ENCODE measurements around the gene SLC4A7.
"Not testable (repeated sequence)": the region's sequence is repeated elsewhere in the genome, so short reads cannot be mapped to it uniquely, and the experiment has no call there.

SLC4A7 gene

DNA sequence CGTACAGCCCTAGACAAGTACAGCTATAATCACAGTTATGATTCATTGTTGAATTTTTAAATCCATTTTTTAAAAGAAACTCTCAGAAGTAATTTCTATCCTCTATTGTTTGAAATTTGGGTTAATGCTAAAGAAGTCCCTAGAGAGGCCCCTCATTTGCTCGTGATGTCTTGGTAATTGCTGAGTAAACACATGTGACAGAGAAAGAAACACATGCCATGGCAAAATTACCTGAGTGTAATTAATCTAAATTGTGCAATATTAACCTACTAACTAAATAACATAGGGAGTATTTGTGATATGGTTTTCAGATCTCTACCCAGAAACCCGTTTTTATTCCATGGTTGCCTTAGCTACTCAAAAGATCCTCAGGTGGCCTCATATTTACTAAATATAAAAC, 125.8 kb downstream of the SLC4A7 start:
- no peak for DNase-seq (ENCODE audit: low spot score)

DNA sequence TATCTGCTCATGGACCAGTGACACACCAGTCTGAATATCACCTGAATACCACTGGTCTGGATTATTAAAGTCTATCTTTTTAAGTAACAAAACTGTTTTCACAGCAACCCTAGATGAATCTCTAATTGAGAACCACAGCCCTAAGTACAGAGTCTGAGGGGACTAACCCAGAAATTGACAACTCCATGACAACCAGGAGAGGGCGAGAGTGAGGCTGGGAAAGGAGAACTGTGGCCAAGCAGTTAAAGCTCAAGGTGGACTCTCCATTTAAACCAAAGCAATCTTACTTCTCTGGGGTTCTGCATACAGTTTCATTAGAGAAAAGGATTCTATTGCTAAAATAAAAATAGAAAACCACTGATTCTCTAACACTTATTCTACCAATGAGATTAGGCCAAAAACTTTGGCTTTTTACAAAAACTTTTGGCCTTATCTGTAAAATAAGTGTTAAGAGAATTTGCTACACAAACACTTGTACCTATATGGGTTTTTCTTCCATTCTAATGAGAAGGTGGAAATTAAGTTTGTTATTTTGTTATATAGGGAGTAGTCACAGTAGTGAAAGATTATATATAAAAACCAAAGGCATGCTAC, 126.4 kb downstream of the SLC4A7 start:
- peak; percentile 44 for DNase-seq (ENCODE audit: low spot score)

DNA sequence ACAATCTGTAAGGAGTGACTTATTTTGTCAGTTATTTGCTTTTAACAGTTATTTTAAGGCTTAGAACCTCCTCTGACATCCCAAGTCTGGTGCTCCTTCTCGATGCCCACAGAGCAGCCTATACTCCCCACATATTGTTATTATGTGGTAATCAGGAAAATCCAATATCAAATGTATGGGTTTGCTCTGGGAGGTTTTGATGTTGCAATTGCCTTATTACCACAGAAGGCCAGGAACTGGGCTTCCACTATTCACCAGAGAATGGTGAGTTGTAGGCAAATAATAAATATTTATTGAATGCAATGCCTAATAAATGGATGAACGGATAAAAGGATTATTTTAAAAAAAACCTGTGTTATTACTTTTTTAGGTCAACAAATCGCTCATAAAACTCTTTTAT, 127.2 kb downstream of the SLC4A7 start:
- no peak for DNase-seq (ENCODE audit: low spot score)

DNA sequence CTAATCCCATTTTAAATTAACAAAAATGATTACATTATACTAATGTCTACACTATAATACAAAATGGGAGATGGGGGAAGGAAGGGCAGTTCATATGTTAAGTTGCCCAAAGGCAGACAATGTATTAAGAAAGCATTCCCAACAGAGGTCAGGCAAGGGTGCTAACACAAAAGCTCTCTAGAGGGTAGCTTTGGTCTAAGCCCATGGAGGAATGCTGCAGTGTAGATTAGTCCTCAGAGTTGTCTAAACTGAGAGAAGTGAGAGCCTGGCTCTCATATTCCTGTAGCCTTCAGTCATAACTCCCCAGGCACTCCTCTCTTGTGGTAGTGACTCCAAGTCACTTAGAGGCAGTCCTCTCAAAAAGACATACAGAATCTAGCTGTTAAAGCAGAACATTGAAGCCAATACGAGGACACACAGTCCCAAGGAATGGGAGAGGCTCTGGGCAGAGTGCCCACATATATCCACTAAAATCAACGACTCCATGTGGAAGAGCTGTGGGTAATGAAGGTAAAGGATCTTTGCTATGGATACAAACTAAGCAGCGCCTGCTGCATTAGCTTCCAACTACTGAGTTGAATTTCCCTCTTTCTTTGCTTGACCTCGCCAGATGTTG, 129.5 kb downstream of the SLC4A7 start:
- DNase-seq (ENCODE audit: low spot score), result no peak

DNA sequence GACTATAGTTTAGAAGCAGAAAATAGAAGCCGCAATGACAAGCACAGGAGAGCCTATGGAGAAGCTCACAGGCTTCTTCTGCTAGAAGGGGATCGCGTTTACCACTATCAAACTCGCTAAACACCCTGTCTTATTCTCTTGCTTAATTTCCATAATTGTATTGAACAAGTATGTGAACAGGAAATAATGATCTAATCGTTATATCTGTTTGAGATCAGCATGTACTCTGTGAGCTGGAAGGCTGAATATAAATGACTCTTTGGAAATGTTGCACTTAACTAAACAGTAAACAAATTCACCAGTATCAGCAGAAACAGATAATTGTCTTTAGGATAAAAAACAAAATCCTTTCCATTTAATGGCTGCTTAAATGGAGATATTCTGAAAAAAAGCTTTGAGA, 130.0 kb downstream of the SLC4A7 start:
- DNase-seq (ENCODE audit: low spot score), result no peak

DNA sequence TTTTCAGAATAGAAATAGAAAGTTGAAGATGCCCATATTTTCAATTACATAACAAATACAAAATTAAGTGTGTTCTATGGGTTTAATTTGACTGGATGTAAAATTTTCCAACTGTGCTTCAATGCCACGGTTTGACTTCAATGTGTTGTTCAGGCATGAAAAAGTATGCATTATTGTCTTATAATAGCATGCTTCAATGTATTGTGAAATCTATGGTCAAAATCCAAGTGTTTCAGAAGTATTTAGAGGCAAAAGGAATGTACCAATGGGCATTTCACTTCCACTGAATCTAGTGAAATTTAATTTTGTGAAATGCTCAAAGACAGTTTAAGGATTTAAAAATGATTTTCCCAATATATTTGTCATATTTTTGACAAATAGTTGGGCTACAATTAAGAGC, 131.0 kb downstream of the SLC4A7 start:
- no peak for DNase-seq (ENCODE audit: low spot score)

DNA sequence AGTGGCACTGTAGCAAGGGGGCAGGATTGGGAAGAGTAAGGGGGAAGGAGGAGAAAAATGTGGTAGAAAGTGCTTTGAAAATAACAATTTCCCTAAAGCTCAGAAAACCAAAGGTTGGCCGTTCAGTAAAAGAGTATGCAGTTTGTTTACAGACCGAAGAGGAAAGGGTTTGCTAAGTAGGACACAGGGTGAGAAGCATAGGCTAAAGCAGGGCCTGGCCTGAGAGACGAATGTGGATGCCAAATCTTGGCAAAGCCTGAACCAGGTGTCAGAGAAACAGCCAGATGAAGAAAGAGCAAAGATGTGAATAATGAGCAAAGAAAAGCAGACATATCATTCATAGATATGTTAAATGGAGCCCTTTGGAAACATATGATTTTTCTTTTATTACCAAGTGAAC, 132.1 kb downstream of the SLC4A7 start:
- no peak for DNase-seq (ENCODE audit: low spot score)

DNA sequence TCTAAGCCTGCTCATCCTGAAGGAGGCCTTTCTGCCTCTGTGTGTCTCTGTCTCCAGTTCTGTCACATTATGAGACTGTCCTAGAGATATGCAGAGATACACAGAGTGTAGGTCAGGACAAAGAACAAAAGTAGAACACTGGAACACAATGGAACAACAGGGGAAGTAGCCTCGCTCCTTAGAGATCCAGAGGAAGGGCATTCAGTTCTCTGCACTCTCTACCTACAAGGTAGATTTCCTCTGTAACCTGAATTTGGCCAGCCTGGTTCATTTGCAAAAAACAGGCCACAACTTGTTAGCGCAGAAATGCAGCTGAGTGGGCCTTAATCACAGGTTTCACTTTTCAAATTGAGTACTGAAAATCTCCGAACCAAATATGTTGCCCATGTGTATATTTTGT, 134.4 kb downstream of the SLC4A7 start:
- no peak for DNase-seq (ENCODE audit: low spot score)

DNA sequence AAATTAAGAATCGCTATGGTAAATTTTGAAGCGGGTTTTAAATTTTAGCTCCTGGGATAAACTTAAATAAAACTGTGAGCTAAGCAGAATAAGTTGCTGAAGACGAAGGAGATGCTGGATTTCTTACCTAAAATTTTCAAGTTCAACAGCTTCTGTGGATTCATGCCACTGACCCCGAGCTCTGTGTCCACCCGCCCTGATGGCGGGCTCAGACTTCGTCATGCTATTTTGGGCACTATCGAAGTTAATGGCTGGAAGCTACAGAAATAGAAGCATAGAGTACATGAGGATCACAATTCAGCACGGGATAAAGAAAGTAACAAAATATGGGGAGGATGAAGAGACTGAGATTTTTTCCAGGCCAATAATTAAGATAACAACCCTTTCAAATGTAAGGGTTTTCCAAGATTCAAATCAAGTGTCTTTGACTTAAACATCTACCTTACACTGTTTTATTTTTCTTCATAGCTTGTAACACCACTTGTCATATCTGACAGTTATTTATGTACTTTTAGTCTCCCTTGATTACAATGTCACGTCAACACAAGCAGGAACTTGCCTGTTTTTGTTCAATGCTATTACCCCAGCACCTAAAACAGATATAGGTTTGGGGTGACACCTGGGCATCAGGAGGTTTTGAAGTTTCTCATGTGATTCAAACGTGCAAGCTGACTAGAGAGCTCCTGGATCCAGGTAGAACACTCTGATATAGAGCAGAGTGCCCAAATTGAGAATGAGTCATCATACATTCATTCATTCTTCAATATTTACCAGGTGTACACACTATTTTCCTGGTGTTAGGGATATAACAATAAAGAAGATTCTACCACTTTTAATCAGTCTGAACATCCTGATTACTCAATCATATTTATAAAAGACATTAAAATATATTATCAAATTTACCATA, 138.0 kb downstream of the SLC4A7 start:
- DNase-seq (ENCODE audit: low spot score), result no peak

DNA sequence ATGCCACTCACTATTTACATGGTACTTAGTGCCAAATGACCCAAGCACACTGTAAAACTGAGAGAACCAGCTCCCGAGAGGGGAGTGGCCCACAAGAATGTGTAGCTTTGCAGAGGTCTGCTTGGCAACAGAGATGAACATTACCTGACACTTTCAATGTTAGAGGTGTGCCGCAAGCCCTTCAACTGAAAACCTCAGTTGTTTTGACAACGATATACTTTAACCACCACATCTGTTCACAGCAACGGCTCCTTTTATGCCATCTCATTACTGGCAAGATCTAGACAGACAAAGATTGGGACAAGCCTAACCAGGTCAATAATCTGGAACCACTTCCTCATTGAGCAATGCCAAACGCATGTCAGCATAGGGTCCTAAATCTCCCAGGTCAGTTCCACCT, 138.7 kb downstream of the SLC4A7 start:
- no peak for DNase-seq (ENCODE audit: low spot score)

DNA sequence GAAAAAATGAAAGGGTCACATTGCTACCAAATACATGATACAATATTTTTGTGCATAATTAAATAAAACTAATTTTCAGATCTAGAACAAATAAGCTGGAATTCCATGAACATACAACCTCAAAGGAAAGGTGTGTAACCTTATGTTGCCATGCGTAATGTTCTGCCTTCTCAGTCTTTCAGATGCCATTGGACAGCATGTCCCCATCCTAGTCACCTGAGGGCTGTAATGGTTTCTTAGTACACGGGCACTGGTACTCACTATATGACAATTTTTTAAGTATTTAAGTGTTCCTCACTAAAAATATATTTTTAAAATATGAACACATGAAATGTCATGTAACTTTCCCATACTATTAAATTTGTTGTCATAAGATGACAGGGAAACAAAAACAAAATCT, 139.1 kb downstream of the SLC4A7 start:
- no peak for DNase-seq (ENCODE audit: low spot score)

DNA sequence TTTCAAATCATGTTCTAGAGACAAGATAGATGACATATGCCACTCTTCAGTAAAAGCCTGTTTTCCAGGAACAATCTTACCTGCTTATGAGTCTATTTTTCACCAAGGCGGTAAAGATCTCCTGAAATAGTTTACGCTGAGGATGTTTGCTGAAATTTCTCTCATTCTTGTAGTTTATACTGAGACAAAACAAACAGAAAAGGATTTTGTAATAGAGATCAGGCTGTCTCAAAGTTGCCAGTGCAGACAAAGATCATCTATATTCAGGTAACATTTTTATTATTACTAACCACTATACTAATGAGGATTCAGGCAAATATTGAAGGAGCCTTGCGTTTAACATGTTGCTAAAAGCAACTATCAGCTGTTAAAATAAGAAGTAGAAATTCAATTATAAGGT, 140.0 kb downstream of the SLC4A7 start:
- DNase-seq (ENCODE audit: low spot score), result no peak

DNA sequence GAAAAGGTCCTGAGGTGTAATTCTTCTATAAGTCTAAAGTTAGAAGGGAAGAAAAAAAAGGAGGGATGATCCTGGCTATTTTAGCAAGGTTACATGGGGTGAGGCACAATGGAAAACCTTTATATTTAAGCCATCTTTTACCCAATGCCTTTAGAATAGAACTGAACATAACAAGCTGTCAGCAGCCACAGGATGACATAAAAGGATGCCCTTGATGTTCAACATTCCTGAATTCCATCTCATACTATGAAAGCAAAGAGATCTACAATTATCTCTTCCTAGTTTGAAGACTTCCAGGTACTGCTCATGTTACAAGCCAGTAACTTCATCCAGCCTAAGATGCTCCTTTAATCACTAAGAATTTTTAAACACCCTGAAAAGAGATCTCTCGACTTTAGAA, 141.9 kb downstream of the SLC4A7 start:
- no peak for DNase-seq (ENCODE audit: low spot score)

DNA sequence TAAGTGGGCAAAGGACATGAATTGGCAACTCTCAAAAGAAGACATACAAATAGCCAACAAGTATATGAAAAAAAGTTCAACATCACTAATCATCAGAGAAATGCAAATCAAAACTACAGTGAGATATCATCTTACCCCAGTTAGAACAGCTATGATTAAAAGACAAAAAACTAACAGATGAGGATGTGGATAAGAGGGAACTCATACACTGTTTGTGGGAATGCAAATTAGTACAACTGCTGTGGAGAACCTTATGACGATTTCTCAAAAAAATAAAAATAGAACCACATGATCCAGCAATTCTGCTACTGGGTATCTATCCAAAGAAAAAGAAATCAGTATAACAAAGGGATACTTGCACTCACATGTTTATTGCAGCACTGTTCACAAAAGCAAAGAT, 143.7 kb downstream of the SLC4A7 start:
- DNase-seq (ENCODE audit: low spot score), result no peak

DNA sequence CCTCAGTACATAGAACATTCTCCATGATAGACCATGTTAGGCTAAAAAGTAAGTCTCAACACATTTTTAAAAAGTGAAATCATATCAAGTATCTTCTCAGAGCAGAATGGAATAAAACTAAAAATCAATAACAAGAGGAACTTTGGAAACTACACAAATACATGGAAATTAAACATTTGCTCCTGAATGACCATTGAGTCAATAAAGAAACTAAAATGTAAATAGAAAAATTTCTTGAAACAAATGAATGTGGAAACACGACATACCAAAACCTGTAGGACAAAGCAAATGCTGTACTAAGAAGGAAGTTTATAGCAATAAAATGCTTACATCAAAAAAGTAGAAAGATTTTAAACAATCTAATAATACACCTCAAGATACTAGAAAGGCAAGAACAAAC, 148.6 kb downstream of the SLC4A7 start:
- no peak for DNase-seq (ENCODE audit: low spot score)

DNA sequence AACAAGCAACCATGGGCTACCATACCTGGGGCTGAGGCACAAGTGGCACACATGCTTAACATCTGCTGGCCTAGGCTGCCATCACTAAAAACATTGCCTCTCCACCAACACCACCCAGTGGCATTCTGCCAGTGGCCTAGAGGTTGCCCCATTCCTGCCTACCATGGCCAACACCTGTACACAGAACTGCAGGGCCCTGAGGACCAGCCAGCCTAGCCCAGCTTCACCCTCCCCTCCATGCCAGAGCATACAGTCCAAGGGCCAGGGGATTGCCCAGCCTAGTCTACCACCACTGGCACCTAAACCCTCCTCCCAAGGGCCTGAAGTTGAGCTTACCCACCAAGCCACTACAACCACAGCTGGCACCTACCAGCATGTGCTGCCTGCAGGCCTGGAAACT, 150.3 kb downstream of the SLC4A7 start:
- DNase-seq (ENCODE audit: low spot score), result no peak

DNA sequence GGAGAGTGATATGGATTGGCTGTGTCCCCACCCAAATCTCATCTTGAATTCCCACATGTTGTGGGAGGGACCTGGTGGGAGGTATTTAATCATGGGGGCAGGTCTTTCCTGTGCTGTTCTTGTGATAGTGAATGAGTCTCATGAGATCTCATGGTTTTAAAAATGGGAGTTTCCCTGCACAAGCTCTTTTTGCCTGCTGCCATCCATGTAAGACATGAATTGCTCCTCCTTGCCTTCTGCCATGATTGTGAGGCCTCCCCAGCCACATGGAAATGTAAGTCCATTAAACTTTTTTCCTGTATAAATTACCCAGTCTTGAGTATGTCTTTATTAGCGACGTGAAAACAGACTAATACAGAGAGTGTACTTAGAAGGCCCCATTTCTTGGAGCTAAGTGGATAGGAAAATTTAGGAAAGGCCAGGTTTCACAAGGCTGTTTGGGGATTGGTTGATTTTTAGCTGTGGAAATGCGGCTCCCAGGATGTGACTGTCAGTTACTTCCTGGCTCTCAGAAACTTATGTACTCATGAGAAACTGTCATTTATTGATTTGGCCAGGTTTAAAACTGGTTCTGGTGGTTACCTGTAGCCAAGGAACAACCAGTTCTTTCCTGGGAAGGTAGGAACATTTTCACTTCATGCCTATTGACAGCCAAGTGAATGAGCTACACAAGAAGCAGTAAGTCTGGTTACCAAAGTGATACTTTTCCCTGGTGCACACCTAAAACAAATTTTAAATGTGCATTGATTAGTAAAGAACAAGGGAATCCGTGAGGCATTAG, 155.0 kb downstream of the SLC4A7 start:
- not testable (repeated sequence) for DNase-seq (ENCODE audit: low spot score)

DNA sequence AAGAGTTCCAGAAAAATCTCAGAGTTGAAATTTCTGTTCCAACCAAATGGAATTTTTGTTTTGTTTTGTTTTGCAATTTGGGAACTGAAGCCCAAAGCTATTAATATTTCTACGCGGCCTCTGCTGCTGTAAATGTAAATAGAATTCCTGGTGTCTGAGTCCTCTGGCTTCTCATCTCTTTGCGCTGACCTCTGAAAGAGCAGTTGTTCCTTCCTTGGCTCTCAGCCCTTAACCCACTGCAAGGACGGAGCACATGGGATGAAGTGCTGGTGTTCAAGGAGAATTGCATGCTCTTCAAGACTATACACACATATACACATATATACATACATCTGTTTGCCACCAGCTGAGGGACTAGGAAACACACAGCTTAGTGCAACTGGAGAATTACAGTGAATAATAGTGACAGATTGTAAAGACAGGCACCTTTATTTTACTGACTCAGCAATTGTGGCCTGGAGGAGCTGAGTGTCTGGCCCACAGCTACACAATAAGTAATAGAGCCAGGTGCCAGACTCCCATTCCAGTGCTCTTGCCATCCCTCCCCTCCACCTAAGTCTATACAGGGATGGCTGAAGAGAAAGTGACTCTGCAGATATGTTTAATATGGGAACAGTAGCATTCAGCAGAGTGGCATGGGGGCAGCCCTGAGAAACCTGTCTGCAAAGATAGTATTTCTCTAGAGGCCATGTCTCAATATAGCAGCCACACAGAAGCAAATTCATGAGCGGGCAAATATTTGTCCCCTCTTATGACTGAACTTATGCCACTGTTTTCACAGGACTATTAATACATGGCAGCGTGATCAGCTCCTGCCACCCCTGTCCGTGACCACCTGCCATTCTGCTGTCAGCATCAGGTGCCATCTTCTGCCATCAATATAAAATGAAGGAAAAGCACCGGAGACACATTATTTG, 157.3 kb downstream of the SLC4A7 start:
- DNase-seq (ENCODE audit: low spot score), result no peak

DNA sequence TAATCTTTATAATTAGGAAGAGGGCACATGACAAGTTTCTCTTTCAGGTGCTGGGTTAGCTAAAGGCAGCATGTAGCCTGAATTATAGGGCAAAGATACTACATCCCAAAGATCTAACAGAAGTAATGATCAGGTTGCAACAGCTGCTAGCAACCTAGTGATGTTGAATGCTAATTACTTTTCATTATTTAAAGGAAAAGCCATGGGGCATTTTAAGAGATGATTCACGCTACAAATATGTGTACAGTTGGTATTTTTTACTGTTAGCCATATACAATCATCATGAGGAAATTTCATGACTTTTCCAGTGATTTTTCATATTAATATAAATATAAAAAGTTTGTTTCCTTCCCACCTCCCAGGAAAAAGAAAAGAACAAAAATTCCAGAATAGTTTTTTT, 158.0 kb downstream of the SLC4A7 start:
- DNase-seq (ENCODE audit: low spot score), result no peak

DNA sequence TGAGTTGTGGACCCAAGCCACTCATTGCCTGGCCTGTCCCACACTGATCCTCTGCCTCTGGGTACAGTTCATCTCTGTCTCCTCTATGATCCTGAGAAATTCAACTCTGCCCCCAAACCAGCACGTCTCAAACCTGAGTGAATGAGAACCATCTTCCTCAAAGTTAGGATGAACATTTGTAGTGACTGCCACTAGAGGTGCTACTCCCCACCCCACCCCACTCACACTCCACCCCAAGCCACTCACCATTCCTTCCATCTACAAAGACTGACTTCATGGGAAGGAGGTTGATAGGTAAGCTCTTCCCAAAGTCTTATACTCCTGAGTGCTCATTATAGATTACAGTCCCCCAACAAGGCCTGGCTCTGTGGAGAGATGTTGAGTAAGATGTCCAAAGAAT, 158.8 kb downstream of the SLC4A7 start:
- no peak for DNase-seq (ENCODE audit: low spot score)

DNA sequence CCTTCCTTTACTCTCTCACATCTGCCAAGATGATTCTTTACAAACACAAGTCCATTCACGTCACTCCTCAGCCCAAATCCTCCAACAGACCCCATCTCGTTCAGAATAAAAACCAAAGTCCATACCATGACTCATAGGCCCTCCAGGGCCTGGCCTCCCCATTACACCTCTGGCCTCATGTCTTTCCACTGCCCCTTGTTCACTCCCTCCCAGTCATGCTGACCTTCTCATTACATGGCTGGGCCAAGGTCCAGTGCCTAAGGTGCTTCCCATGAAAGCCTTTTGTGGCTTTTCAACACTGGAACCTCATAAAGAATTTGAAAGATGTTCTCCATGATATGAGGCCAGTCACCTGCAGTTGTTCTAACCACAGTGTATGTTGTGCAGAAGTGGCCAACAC, 159.5 kb downstream of the SLC4A7 start:
- DNase-seq (ENCODE audit: low spot score), result no peak

Data from kidney capillary endothelial cell (primary cell).